HG02870 (cell line): ENCODE results near the gene AIFM3.

Source experiments
- ATAC-seq: cut with Tn5 transposase; IDR thresholded peaks from one replicate; pipeline ENCODE4 v1.9.1; 2021; ENCODE audit warnings: mild to moderate bottlenecking, moderate library complexity; ENCODE audit not compliant: unreplicated experiment

AIFM3 gene

GRCh38 chr22:20989323-20990138 lies 22.5 kb downstream of the AIFM3 start:
- no peak for ATAC-seq

- ATAC-seq = no peak
Observed at GRCh38 chr22:20990184-20991180, 23.4 kb downstream of the AIFM3 start.

- no peak for ATAC-seq
Observed at GRCh38 chr22:20991252-20992055, 24.4 kb downstream of the AIFM3 start.

GRCh38 chr22:20992056-20992442 lies 25.0 kb downstream of the AIFM3 start:
- no peak for ATAC-seq

- no peak for ATAC-seq
Observed at GRCh38 chr22:20992456-20993303, 25.6 kb downstream of the AIFM3 start.

GRCh38 chr22:20993304-20994127 lies 26.5 kb downstream of the AIFM3 start:
- ATAC-seq = no peak

GRCh38 chr22:20994128-20994901 lies 27.3 kb downstream of the AIFM3 start:
- no peak for ATAC-seq

- ATAC-seq = no peak
Observed at GRCh38 chr22:20994902-20995241, 27.8 kb downstream of the AIFM3 start.

GRCh38 chr22:20995329-20996030 lies 28.4 kb downstream of the AIFM3 start:
- no peak for ATAC-seq

- ATAC-seq = no peak
Observed at GRCh38 chr22:20996031-20996410, 29.0 kb downstream of the AIFM3 start.

GRCh38 chr22:20996598-20997535 lies 29.8 kb downstream of the AIFM3 start:
- no peak for ATAC-seq

GRCh38 chr22:20997536-20998257 lies 30.6 kb downstream of the AIFM3 start:
- no peak for ATAC-seq

GRCh38 chr22:20998411-20999336 lies 31.6 kb downstream of the AIFM3 start:
- no peak for ATAC-seq

GRCh38 chr22:20999350-21000206 lies 32.5 kb downstream of the AIFM3 start:
- no peak for ATAC-seq
